Epithelial cell of esophagus (primary cell): ENCODE results near the gene IL19.

Experiments used
- DNase-seq: peaks from one replicate; pipeline ENCODE4 v3.0.0; 2010; ENCODE audit warnings: low read depth
- H3K4me3 ChIP-seq: 2 replicates; pipeline ENCODE4 v1.5.1; 2011; ENCODE audit warnings: mild to moderate bottlenecking, low read length, control low read depth
- TF ChIP-seq, protein P1 (sequence below): IDR thresholded peaks from 2 replicates; pipeline ENCODE4 v1.5.1; 2011; ENCODE audit warnings: low read depth, mild to moderate bottlenecking, low read length, control low read depth, inconsistent platforms; ENCODE audit not compliant: insufficient read depth; ENCODE audit errors: missing control alignments

Gene IL19

GRCh38 chr1:206887701-206888100 lies 117.1 kb downstream of the IL19 start:
- no peak overlapping the region for H3K4me3 ChIP-seq
- TF ChIP-seq, protein P1, sequence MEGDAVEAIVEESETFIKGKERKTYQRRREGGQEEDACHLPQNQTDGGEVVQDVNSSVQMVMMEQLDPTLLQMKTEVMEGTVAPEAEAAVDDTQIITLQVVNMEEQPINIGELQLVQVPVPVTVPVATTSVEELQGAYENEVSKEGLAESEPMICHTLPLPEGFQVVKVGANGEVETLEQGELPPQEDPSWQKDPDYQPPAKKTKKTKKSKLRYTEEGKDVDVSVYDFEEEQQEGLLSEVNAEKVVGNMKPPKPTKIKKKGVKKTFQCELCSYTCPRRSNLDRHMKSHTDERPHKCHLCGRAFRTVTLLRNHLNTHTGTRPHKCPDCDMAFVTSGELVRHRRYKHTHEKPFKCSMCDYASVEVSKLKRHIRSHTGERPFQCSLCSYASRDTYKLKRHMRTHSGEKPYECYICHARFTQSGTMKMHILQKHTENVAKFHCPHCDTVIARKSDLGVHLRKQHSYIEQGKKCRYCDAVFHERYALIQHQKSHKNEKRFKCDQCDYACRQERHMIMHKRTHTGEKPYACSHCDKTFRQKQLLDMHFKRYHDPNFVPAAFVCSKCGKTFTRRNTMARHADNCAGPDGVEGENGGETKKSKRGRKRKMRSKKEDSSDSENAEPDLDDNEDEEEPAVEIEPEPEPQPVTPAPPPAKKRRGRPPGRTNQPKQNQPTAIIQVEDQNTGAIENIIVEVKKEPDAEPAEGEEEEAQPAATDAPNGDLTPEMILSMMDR = no peak
- peak; percentile 71 for DNase-seq

DNA sequence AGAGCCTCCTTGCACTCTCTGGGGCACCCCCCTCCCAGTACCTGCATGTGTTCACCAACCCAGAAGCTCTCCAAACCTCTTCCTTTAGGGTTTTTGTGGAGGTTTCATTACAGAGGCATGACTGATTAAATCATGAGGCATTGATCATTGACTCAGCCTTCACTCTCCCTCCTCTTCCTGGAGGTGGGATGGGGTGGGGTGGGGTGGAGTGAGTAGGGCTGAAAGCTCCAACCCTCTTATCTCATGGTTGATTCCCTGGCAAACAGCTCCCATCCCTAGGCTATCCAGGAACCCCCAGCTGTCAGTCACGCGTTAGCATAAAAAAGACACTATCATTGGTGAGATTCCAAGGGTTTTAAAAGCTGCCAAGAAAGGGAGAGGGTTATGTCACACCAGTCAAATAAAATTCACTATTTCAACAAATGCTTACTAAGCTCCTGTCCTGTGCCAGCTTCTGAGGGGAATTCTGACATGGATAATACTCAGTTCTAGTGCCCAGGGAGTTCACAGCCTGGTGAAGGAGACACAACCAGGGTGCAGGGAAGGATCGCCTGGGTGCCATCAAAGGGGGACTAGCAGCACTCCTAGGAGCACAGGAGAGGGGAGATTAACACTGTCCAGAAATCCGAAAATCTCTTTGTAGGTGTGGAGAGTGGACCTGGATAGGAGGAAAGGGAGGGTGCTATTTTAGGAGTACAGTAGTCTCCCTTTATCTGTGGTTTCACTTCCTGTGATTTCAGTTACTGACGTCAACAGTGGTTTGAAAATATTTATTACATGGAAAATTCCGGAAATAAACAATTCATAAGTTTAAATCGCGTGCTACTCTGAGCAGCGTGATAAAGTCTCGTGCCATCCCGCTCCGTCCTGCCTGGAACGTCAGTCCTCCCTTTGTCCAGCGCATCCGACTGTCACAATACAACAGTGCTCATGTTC lies 119.8 kb downstream of the IL19 start:
- TF ChIP-seq, protein P1 = no peak
- DNase-seq = peak; percentile 94
- H3K4me3 ChIP-seq = no peak overlapping the region

GRCh38 chr1:206891412-206891811 lies 120.8 kb downstream of the IL19 start:
- DNase-seq = peak; percentile 50
- TF ChIP-seq, protein P1 = no peak
- no peak overlapping the region for H3K4me3 ChIP-seq
